HT1080 (cell line): ENCODE results near the gene GRID1. TPM values are rescaled to one million over a fixed set of nuclear protein-coding genes. Genes with fewer than 3 reads are reported as not detected.
"Not testable (repeated sequence)": the region's sequence is repeated elsewhere in the genome, so short reads cannot be mapped to it uniquely, and the experiment has no call there.

Experiments used
- DNase-seq: peaks from one replicate; pipeline ENCODE4 v3.0.0-alpha.2; 2015; ENCODE audit warnings: low read depth
- total RNA-seq: library from RNA; depleted of rRNA; stranded (reverse); fragments of >200 nt; shearing (Covaris generic); gene quantifications from 2 replicates; pipeline ENCODE4 v1.2.3, GENCODE V29; 2014

GRID1 gene
- total RNA-seq, 1 experiment from 2014 or later: 5.4 TPM

- DNase-seq: no peak
These were observed 579.2 kb downstream of the GRID1 start for GRCh38 chr10:85787393-85787792.

DNA sequence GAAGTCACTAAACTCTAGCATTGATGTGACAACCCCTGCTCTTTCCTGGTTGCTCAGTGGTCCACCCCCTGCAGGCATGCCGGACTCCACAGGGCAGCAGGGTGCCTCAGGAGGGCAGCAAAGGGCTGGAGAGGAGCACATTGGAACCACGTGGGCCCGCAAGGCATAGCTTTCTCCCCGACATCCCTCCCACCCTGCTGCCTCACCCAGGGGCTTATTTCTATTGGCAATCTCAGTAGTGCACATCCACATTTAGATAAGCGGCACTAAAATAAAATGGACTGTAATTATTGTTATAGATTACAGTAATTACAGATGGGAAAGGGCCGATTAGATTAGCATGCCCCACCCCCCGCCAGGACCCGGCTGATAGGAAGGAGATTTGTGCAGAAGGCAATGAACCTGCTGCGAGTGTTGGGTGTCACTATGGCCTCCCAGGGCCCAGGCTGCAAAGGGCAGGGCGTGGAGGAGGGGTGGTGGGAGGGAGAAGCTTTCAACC is 580.1 kb downstream of the GRID1 start:
- DNase-seq: peak; percentile 38

DNA sequence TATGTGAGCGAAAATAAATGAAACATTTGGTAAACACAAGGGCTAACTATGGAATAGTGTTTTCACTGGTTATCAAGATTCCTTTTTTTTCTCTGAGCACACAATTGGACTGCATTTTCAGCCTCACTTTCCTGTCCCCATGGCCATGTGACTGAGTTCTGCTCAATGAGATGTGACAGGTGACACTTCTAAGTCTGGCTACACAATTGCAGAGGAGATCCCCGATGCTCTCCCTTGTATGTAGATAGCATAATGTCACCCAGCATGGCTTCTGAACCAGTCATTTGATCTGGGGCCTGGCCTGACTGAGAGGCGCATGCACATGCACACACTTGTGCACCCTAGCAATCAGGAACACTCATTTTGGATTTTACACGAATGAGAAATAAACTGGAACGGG is 581.8 kb downstream of the GRID1 start:
- DNase-seq: no peak

DNA sequence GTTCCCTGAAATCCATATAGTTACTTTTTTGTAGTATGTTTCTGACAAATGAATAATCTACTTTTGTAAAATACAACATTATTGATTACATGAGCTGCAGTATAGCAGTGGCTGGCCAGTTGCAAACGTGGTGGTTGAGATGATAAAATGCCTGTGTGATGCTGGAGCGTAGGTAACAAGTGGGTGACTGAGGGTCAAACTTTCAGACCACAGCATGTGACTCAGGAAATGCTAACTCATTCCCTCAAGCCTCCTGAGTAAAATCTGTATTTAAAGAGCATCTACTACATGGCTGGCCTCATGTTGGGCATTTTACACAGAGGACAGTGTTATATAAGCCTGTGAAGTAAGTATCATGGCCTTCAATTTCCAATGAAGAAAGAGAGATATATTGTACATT is 585.2 kb downstream of the GRID1 start:
- peak; percentile 44 for DNase-seq

- DNase-seq: no peak
These were observed 588.5 kb downstream of the GRID1 start for GRCh38 chr10:85778074-85778473.

- DNase-seq: no peak
These were observed 598.7 kb downstream of the GRID1 start for GRCh38 chr10:85767891-85768290.

GRCh38 chr10:85764108-85764507 is 602.5 kb downstream of the GRID1 start:
- DNase-seq: no peak

GRCh38 chr10:85761906-85762445 is 604.6 kb downstream of the GRID1 start:
- DNase-seq: no peak

DNA sequence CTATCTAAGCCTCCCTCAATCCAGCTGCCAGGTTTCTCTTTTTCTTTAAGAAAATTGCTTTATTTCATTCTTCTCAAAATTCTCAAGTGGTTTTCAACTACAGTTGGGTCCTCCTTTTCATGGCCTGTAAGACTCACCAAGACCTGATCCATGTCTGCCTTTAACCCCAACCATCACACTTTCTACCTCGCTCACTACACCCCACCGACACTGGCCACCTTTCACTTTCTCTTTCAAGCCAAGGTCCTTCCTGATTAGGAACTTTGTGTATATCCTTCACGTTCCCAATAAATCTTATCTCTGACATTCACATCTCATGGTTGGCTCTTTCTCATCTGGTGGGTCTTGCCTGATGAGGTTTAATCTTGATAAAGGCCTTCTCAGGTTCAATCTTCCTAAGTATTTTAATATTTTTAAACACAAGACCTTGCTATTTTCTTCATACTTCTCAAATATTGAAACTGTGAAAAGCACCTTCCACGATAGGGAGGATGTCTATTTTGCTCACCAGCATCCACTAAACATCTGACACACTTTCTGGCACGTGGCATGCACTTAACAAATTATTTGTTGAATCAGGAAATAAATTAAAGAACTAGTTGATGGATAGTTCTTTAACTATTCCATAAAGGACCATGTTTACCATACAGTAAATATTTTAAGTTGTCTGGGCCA is 624.8 kb downstream of the GRID1 start:
- DNase-seq: peak; percentile 32

- no peak for DNase-seq
These were observed 630.6 kb downstream of the GRID1 start for GRCh38 chr10:85735997-85736396.

DNA sequence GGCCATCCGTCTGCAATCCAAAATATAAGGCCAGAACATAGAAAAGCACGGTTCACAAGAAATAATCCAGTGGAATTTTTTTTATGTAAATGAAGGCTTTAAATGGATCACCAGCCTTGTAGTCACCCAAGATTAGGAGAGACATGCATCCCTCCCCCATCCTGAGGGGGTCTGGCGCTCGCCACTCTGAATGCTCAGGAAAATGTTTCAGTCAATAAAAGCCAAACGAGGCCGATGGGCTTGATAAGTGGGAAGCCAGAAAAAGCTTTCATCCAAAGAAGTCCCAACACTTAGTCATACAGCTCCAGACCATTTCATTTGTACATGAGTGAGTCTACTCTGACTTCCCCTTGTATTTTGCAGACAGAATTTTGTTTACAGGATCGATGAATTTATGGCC is 631.8 kb downstream of the GRID1 start:
- DNase-seq: no peak

GRCh38 chr10:85724215-85724614 is 642.4 kb downstream of the GRID1 start:
- DNase-seq: no peak

GRCh38 chr10:85720931-85721590 is 645.5 kb downstream of the GRID1 start:
- peak; percentile 13 for DNase-seq

- no peak for DNase-seq
These were observed 647.2 kb downstream of the GRID1 start for GRCh38 chr10:85719408-85719807.

DNA sequence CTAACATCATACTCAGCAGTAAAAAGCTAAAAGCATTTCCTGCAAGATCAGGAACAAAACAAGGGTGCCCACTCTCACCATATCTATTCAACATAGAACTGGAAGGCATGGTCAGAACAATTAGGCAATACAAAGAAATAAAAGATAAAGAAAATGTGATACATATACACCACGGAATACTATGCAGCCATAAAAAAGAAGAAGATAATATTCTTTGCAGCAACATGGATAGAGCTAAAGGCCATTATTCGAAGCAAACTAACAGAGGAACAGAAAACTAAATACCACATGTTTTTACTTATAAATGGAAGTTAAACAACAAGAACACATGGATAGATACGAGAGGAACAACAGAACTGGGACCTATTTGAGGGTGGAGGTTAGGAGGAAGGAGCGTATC is 652.7 kb downstream of the GRID1 start:
- no peak for DNase-seq

- no peak for DNase-seq
These were observed 663.8 kb downstream of the GRID1 start for GRCh38 chr10:85702768-85703167.

DNA sequence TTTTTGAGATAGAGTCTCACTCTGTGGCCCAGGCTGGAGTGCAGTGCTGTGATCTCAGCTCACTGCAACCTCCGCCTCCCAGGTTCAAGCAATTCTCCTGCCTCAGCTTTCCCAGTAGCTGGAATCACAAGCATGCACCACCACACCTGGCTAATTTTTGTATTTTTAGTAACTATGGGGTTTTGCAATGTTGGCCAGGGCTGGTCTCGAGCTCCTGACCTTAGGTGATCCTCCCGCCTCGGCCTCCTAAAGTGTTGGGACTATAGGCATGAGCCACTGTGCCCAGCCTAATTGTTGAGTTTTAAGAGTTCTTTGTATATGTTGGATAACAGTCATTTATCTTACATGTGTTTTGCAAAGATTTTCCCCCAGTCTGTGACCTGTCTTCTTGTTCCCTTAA is 667.5 kb downstream of the GRID1 start:
- DNase-seq: not testable (repeated sequence)

DNA sequence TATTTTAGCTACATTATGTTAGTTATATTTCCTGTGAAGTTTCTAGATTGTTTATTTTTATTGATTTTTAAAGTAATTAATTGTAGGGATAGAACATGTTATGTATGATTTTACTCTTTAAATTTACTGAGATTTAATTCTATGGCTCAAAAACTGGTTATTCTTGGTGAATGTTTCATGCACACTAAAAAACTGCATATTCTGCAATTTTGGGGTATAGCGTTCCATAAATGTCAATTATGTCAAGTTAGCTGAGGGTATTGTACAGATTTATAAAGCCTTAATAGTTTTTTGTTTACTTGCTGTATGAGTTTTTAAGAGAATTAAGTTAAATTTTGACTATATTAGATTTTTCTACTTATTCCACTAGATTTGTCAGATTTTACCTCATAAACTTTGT is 669.7 kb downstream of the GRID1 start:
- no peak for DNase-seq

DNA sequence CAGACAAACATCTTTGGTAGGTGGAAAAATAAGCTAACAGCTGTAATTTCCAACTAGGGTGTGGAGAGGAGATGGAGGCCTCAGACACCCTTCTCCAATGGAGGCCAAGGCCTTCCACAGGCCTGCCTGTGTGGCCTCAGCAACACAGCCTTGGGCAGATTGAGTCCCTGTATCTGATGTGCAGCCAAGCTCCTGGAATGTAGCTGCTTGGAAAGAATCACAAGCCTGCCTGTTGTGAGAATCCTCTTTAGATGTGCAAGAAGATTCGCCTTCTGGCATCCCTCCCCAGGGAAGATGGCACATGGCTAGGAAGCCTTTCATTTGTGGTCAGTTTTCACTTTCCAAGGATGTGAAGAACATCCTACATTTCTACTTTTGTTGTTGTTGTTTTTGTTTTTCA is 684.0 kb downstream of the GRID1 start:
- no peak for DNase-seq

DNA sequence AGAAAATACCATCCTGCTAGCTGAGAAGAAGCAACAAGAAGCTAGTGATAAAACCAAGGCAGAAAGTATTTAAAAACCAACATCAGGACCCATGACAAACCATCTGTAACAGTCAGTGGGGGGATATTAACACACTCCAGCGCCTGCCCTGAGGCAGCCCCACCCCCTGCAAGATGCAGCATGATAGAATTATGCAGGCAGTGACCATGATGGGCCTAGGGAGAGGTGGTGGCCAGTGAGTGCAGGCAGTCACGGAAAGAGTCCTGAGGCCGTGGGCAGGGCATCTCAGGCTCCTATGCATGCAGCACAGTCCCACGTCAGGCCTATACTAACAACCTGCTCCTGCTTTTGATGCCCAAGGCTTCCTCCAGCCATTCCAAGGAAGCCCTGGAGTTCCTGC is 686.9 kb downstream of the GRID1 start:
- no peak for DNase-seq

DNA sequence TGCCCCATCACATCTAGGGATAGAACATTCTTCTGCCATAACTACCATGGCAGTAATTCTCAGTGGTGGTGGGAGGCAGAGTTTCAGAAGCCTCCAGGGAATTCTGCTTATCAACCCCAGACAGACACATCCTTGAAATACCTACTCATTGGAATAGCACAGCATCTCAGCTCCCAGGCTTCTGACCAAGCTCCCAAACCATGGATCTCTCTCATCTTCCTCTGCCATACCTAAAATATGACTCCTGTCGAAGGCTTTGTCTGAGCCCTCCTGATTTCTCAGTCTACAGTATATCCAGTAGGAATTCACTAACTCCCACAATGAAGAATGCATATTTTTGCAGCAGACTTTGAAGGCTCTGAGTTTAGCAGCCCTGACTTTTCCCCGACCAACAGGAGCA is 687.5 kb downstream of the GRID1 start:
- no peak for DNase-seq

- no peak for DNase-seq
These were observed 691.7 kb downstream of the GRID1 start for GRCh38 chr10:85674851-85675250.

DNA sequence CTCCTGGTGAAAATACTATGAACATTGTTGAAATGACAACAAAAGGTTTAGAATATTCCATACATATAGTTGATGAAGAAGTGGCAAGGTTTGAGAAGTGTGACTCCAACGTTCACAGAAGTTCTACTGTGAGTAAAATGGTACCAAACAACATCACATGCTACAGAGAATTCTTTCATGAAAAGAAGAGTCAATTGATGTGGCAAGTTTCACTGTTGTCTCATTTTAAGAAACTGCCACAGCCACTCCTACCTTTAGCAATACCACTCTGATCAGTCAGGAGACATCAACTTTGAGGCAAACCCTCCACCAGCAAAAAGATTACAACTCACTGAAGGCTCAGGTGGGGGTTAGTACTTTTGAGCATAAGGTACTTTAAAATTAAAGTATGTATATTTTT is 693.3 kb downstream of the GRID1 start:
- no peak for DNase-seq
